ENCODE results near the gene PLP2. TPM values are rescaled to one million over a fixed set of nuclear protein-coding genes. Genes with fewer than 3 reads are reported as not detected.

The PLP2 gene
- total and polyA plus RNA-seq, 2 of the 13 experiments (the other 11 are each of a cell fraction or from before 2014, with no cell fraction given), result 0.40 to 3.6 TPM

GRCh38 chrX:49155900-49156837 is 15.5 kb upstream of the PLP2 start:
- no peak overlapping the region for H3K4me2 ChIP-seq (ENCODE audit: low read depth, low read length)
- no peaks in the 10 kb centered on the region for H3K4me1 ChIP-seq (ENCODE audit: insufficient read depth, low read length)
- POLR2A ChIA-PET, result no interaction called here
- H3K9ac ChIP-seq (ENCODE audit: insufficient read depth, low read depth, low read length), result no peak overlapping the region
- ATAC-seq (no peak), DNase-seq (ENCODE audit: low spot score) (no peak), FAIRE-seq (no peak)
- no peaks in the 10 kb centered on the region for H4K20me1 ChIP-seq (ENCODE audit: insufficient read depth, low read length)
- WGBS (ENCODE audit: low lambda C conversion rate), result 93% methylated on average over 30 of the region's 65 CpGs
- CTCF ChIA-PET (ENCODE audit: low intra/inter-chr PET ratio, low total read pairs), result no interaction called here
- intact Hi-C loops (cut with micrococcal nuclease; ENCODE audit: unreplicated experiment) (no loop called here), in situ Hi-C loops (cut with HindIII; ENCODE audit: extremely low pct_ligation_motif_present, low pct_unique_long_range_greater_than_20kb) (no loop called here)
- H3K4me3 ChIP-seq (replicated peaks in 1 of 3; ENCODE audit: insufficient read depth in 1 of 3, low read depth in 2 of 3, low read length in 3 of 3), result no peak overlapping the region
- no peak for TF ChIP-seq ZNF382 (CRISPR knock-in tag; IDR thresholded peaks at IDR 0.05; ENCODE audit: borderline replicate concordance)
- no peak for TF ChIP-seq SPEN (CRISPR knock-in tag; IDR thresholded peaks at IDR 0.05; ENCODE audit: low read depth)
- no peak for TF ChIP-seq MBNL3 (CRISPR knock-in tag; conservative IDR thresholded peaks at IDR 0.05)
- BruUV-seq (replicated peaks), result no TSS peak
- H3K27me3 ChIP-seq (ENCODE audit: control insufficient read depth in 1 of 2, insufficient read depth in 2 of 2, low read length in 2 of 2), result no peaks in the 10 kb centered on the region
- no peaks in the 10 kb centered on the region for H3K36me3 ChIP-seq (replicated peaks in 1 of 2; ENCODE audit: control insufficient read depth in 1 of 2, insufficient read depth in 2 of 2, low read length in 2 of 2)
- H3K27ac ChIP-seq (ENCODE audit: extremely low read length, insufficient read depth, low read length), result no peak overlapping the region
- H3K79me2 ChIP-seq (ENCODE audit: insufficient read depth, low read length), result no peaks in the 10 kb centered on the region
- H3K9me3 ChIP-seq (ENCODE audit: low read length), result no peaks in the 10 kb centered on the region
- no peak overlapping the region for H2AFZ ChIP-seq (ENCODE audit: low read length)

- H2AFZ ChIP-seq (ENCODE audit: low read length), result no peak overlapping the region
- no peak overlapping the region for H3K4me2 ChIP-seq (ENCODE audit: low read depth, low read length)
- in situ Hi-C loops (cut with HindIII; ENCODE audit: extremely low pct_ligation_motif_present, low pct_unique_long_range_greater_than_20kb), result no loop called here
- FAIRE-seq (no peak), ATAC-seq (no peak), DNase-seq (ENCODE audit: low spot score) (no peak)
- no peaks in the 10 kb centered on the region for H4K20me1 ChIP-seq (ENCODE audit: insufficient read depth, low read length)
- H3K79me2 ChIP-seq (ENCODE audit: insufficient read depth, low read length), result no peaks in the 10 kb centered on the region
- H3K4me3 ChIP-seq (replicated peaks in 1 of 3; ENCODE audit: insufficient read depth in 1 of 3, low read depth in 2 of 3, low read length in 3 of 3), result no peak overlapping the region
- intact Hi-C loops (cut with micrococcal nuclease; ENCODE audit: unreplicated experiment), result no loop called here
- no TSS peak for BruUV-seq (replicated peaks)
- H3K9me3 ChIP-seq (ENCODE audit: low read length), result no peaks in the 10 kb centered on the region
- 0 out of 2 replicates have a peak, but pooled peaks cover 6% of the 10 kb centered on the region for H3K4me1 ChIP-seq (ENCODE audit: insufficient read depth, low read length)
- no peak overlapping the region for H3K27ac ChIP-seq (ENCODE audit: extremely low read length, insufficient read depth, low read length)
- POLR2A ChIA-PET, result no interaction called here
- no peak overlapping the region for H3K9ac ChIP-seq (ENCODE audit: insufficient read depth, low read depth, low read length)
- no peaks in the 10 kb centered on the region for H3K27me3 ChIP-seq (ENCODE audit: control insufficient read depth in 1 of 2, insufficient read depth in 2 of 2, low read length in 2 of 2)
- WGBS (ENCODE audit: low lambda C conversion rate), result 82% methylated on average over 16 of the region's 25 CpGs
- no peaks in the 10 kb centered on the region for H3K36me3 ChIP-seq (replicated peaks in 1 of 2; ENCODE audit: control insufficient read depth in 1 of 2, insufficient read depth in 2 of 2, low read length in 2 of 2)
- CTCF ChIA-PET (ENCODE audit: low intra/inter-chr PET ratio, low total read pairs), result no interaction called here
- no peak for TF ChIP-seq RFX1 (IDR thresholded peaks at IDR 0.05)
- TF ChIP-seq ZZZ3 (CRISPR knock-in tag; IDR thresholded peaks at IDR 0.05; ENCODE audit: borderline replicate concordance), result no peak
- TF ChIP-seq KIAA2018 (CRISPR knock-in tag; IDR thresholded peaks at IDR 0.05; ENCODE audit: borderline replicate concordance), result no peak
- TF ChIP-seq RFXANK (CRISPR knock-in tag; IDR thresholded peaks at IDR 0.05), result no peak
- no peak for TF ChIP-seq PHF5A (CRISPR knock-in tag; IDR thresholded peaks at IDR 0.05; ENCODE audit: low read depth, unreplicated experiment)
- TF ChIP-seq U2AF1 (optimal IDR thresholded peaks at IDR 0.05; ENCODE audit: low read depth, low read length), result no peak
Observed at GRCh38 chrX:49157194-49157593, 14.5 kb upstream of the PLP2 start.
